Measurements from ENCODE around the gene GABRR1. TPM values are rescaled to one million over a fixed set of nuclear protein-coding genes. Genes with fewer than 3 reads are reported as not detected.
A peak's percentile ranks its signal among the peaks of the same experiment; 100 is the strongest.
"Not testable (repeated sequence)": the region's sequence is repeated elsewhere in the genome, so short reads cannot be mapped to it uniquely, and the experiment has no call there.

GABRR1 gene
- total RNA-seq (2014; rRNA removed; shearing (Covaris generic)): not detected in 2 replicates

DNA sequence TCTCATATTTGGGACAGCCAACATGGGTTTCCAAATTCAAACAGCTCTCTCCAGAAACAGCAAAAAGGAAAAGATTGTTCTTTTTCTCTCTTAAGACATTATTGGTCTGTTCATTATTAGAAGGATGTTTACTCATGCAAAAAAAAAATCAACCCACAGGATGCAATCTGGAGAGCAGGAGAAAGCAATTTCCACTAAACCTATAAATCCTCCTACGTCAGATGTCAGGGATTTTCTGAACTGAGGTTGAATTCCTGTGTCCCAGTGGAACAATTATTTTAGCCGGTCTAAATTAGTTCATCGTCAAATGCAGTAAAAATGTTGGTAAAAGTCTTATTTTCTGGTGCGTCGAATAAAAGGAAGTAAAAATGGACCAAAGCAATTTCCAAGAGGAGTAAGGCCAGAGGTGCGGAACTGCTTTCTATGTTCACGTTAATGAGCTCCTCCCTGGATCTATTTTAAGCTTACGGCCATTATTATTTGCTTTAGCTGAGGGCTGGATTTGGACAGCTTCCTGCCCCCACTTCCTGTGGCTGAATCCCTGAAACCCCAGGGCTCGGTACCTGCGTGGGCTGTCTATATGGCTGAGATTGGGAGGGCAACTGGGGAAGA lies at the start of gene GABRR1:
TSS of gene GABRR1 (minus strand) at position 60 of the 612 bp plus-strand sequence. CDS start at position 24, 36 bp downstream.
- in situ Hi-C loops (cut with HindIII; ENCODE audit: low sequenced_read_pairs): no loop called here
- DNase-seq (ENCODE audit: low spot score): no peak

GRCh38 chr6:89264296-89264695 lies 47.1 kb upstream of the GABRR1 start:
- no peak for DNase-seq (ENCODE audit: low spot score)
- in situ Hi-C loops (cut with HindIII; ENCODE audit: low sequenced_read_pairs): no loop called here

DNA sequence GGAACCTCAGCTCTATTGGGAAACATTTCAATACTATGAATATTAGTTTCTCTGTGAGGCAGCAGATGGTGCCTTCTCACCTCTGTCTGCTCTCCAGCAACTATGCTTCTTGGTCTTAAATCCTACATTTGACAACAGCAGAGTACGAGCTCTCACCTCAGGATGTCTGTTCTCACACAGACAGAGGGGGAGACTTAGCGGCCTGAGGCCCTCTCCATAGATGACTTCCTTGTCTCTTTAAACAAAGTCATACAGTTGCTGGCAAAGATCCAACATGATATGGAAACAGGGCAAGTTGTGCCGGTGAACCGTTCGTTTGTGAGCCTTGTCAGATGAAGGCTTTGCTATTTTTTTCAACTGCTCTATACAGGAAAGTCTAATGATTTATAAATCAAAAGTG lies 43.7 kb upstream of the GABRR1 start:
- in situ Hi-C loops (cut with HindIII; ENCODE audit: low sequenced_read_pairs): no loop called here
- DNase-seq (ENCODE audit: low spot score): peak; percentile 14

GRCh38 chr6:89260310-89260709 lies 43.2 kb upstream of the GABRR1 start:
- DNase-seq (ENCODE audit: low spot score): no peak
- in situ Hi-C loops (cut with HindIII; ENCODE audit: low sequenced_read_pairs): no loop called here

- in situ Hi-C loops (cut with HindIII; ENCODE audit: low sequenced_read_pairs): no loop called here
- DNase-seq (ENCODE audit: low spot score): no peak
These were observed 41.8 kb upstream of the GABRR1 start for GRCh38 chr6:89258912-89259311.

GRCh38 chr6:89257781-89258180 lies 40.6 kb upstream of the GABRR1 start:
- DNase-seq (ENCODE audit: low spot score): no peak
- in situ Hi-C loops (cut with HindIII; ENCODE audit: low sequenced_read_pairs): no loop called here

GRCh38 chr6:89257346-89257745 lies 40.2 kb upstream of the GABRR1 start:
- in situ Hi-C loops (cut with HindIII; ENCODE audit: low sequenced_read_pairs): no loop called here
- DNase-seq (ENCODE audit: low spot score): no peak

GRCh38 chr6:89255417-89255816 lies 38.3 kb upstream of the GABRR1 start:
- no peak for DNase-seq (ENCODE audit: low spot score)
- in situ Hi-C loops (cut with HindIII; ENCODE audit: low sequenced_read_pairs): no loop called here

- in situ Hi-C loops (cut with HindIII; ENCODE audit: low sequenced_read_pairs): no loop called here
- DNase-seq (ENCODE audit: low spot score): no peak
These were observed 37.4 kb upstream of the GABRR1 start for GRCh38 chr6:89254569-89254968.

- in situ Hi-C loops (cut with HindIII; ENCODE audit: low sequenced_read_pairs): no loop called here
- DNase-seq (ENCODE audit: low spot score): no peak
These were observed 35.7 kb upstream of the GABRR1 start for GRCh38 chr6:89252907-89253306.

DNA sequence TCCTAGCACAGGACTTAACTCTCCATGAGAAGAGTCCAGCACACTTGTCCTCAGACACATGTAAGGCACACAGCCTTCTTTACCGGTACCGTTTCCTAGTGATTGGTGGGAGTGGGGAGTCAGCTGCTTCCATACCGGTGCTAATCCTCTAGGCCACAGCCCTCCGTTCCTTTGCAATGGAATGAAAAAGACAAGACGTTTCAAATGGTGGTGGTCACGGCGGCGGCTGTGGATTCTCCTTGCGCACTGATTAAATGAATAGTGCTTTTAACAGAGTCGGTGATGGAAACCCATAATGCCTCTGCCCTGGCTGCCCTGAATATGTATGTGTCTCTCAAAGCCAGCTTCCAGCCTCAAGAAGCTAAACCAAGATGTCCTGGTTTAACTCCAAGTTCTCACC lies 34.8 kb upstream of the GABRR1 start:
- no peak for DNase-seq (ENCODE audit: low spot score)
- in situ Hi-C loops (cut with HindIII; ENCODE audit: low sequenced_read_pairs): no loop called here

DNA sequence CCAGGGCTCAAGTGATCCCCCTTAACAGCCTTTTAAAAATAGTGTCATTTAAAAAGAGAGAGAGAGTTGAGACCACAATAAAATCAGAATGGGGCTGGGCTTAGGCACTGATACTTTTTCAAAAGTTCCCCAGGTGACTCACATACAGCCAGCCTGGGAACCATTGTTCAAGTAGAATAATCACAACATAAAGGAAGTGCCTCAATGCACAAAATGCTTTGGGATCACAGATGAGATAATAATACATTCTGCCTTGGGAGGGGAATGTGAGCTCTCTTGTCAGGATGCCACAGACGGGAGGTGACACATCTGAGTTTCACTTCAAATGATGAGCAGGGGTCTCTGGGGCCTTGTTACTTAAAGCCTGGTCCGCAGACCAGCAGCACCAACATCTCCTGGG lies 34.0 kb upstream of the GABRR1 start:
- no peak for DNase-seq (ENCODE audit: low spot score)
- in situ Hi-C loops (cut with HindIII; ENCODE audit: low sequenced_read_pairs): no loop called here

GRCh38 chr6:89250239-89250638 lies 33.1 kb upstream of the GABRR1 start:
- in situ Hi-C loops (cut with HindIII; ENCODE audit: low sequenced_read_pairs): no loop called here
- DNase-seq (ENCODE audit: low spot score): no peak

GRCh38 chr6:89244241-89244985 lies 27.3 kb upstream of the GABRR1 start:
- in situ Hi-C loops (cut with HindIII; ENCODE audit: low sequenced_read_pairs): no loop called here
- no peak for DNase-seq (ENCODE audit: low spot score)

DNA sequence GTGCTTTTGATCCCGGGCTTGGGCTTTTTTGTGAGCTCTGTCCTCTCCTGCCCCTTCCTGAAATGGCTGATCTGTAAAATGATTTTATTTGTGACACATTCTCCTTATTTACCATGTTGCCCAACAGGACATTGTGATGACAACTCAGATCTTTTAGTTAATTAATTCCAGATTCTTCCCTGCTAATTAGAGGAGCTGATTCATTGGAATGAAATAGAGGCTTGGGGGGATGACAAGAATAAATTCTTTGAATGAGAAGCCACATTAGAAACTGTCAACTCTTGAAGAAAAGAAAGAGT lies 26.1 kb upstream of the GABRR1 start:
- in situ Hi-C loops (cut with HindIII; ENCODE audit: low sequenced_read_pairs): no loop called here

DNA sequence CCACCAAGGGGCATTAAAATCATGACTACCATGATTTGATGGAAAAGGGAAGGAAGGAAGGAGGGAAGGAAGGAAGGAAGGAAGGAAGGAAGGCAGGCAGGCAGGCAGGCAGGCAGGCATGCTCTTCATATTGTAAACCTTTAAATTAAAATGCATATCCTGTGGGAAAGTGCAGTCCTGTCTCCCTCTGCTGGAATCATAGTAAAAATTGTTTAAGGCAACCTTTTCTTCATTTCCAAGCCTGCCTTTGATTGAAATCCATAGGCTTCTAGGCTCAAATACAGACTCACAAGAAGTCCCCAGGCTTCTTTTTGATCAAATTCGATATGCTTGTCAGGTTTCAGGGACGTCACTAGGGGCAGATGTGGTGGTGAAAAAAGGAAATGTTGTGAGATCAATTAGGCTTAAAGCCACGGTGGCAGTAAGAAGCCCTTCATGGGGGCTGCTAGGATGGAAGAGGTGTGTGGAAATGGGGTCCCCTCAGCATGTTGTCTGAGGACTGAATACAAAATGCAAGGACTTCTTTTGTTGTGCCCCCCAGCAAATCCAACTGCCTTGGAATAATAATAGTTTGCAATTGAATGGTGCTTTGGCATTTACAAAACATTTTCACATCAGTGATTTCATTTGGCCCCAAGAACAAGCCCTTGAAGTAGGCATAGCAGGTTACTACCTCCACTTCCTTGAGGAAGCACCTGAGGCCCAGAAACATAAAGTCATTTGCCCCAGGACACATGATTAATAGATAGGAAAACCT lies 25.6 kb upstream of the GABRR1 start:
- in situ Hi-C loops (cut with HindIII; ENCODE audit: low sequenced_read_pairs): no loop called here

More for the DNA sequence above, 26.1 kb upstream of the GABRR1 start:
- DNase-seq (ENCODE audit: low spot score): no peak

GRCh38 chr6:89239338-89239737 lies 22.2 kb upstream of the GABRR1 start:
- DNase-seq (ENCODE audit: low spot score): no peak

More for the DNA sequence above, 25.6 kb upstream of the GABRR1 start:
- DNase-seq (ENCODE audit: low spot score): peak; percentile 71

DNA sequence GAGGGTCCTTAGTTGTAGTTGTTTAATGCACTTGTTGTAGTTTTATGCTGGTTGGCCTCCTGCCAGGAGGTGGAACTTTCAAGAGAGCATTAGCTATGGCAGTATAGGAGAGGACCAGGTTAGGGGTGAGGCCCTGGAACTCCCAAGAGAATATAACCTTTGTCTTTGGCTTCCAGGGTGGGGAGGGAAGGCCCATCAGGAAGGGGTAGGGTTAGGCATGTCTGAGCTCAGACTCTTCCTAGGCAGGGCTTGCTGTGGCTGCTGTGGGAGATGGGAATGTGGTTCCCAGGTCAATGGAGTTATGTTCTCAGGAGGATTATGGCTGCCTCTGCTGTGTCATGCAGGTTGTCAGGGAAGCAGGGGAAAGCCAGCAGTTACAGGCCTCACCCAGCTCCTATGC lies 20.0 kb upstream of the GABRR1 start:
- no peak for DNase-seq (ENCODE audit: low spot score)
- in situ Hi-C loops (cut with HindIII; ENCODE audit: low sequenced_read_pairs): no loop called here

More at GRCh38 chr6:89239338-89239737, 22.2 kb upstream of the GABRR1 start:
- in situ Hi-C loops (cut with HindIII; ENCODE audit: low sequenced_read_pairs): no loop called here

- in situ Hi-C loops (cut with HindIII; ENCODE audit: low sequenced_read_pairs); DNase-seq (ENCODE audit: low spot score): not testable (repeated sequence)
These were observed 16.4 kb upstream of the GABRR1 start for GRCh38 chr6:89233605-89234004.

DNA sequence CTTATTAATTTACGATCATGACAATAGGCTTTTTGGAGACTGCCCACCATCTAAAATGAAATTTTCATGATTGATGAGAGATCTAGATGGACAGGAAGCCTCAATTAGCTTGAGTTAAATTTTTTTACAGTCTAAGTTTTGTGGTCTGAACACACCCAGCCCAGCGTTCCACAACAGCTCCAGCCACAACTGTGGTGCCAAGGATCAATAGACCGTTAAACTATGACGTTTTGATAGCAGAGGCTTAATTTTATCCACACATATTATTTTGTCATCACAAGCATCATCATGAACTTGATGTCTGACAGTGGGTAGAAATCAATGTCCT lies 5.5 kb upstream of the GABRR1 start:
- no peak for DNase-seq (ENCODE audit: low spot score)
- in situ Hi-C loops (cut with HindIII; ENCODE audit: low sequenced_read_pairs): no loop called here
